ENCODE data around the gene INTU.
A peak's percentile ranks its signal among the peaks of the same experiment; 100 is the strongest.
"Not testable (repeated sequence)": the region's sequence is repeated elsewhere in the genome, so short reads cannot be mapped to it uniquely, and the experiment has no call there.

INTU gene

GRCh38 chr4:127632420-127633403, at the start of gene INTU:
Gene INTU, plus strand, starts transcription at chr4:127632957. Its CDS starts 78 bp downstream, at chr4:127633035.
- DNase-seq (ENCODE audit: low spot score) (no peak), FAIRE-seq (no peak)

- DNase-seq (ENCODE audit: low spot score), result not testable (repeated sequence)
Measured at GRCh38 chr4:127586496-127586895, 46.3 kb upstream of the INTU start.

GRCh38 chr4:127586922-127587571, 45.7 kb upstream of the INTU start:
- FAIRE-seq (no peak), DNase-seq (ENCODE audit: low spot score) (peak; percentile 32)

More at GRCh38 chr4:127586496-127586895, 46.3 kb upstream of the INTU start:
- not testable (repeated sequence) for FAIRE-seq

- not testable (repeated sequence) for FAIRE-seq
Measured at GRCh38 chr4:127589153-127589552, 43.6 kb upstream of the INTU start.

GRCh38 chr4:127598656-127599055, 34.1 kb upstream of the INTU start:
- DNase-seq (ENCODE audit: low spot score) (no peak), FAIRE-seq (no peak)

More at GRCh38 chr4:127589153-127589552, 43.6 kb upstream of the INTU start:
- not testable (repeated sequence) for DNase-seq (ENCODE audit: low spot score)

- FAIRE-seq, result no peak
- DNase-seq (ENCODE audit: low spot score), result no peak
Measured at GRCh38 chr4:127601029-127601428, 31.7 kb upstream of the INTU start.

- DNase-seq (ENCODE audit: low spot score), result no peak
- FAIRE-seq, result no peak
Measured at GRCh38 chr4:127604949-127605709, 27.6 kb upstream of the INTU start.

GRCh38 chr4:127606823-127607222, 25.9 kb upstream of the INTU start:
- FAIRE-seq (no peak), DNase-seq (ENCODE audit: low spot score) (no peak)

GRCh38 chr4:127609484-127609883, 23.3 kb upstream of the INTU start:
- DNase-seq (ENCODE audit: low spot score), result no peak
- no peak for FAIRE-seq

- no peak for FAIRE-seq
- no peak for DNase-seq (ENCODE audit: low spot score)
Measured at GRCh38 chr4:127610488-127610887, 22.3 kb upstream of the INTU start.

- no peak for FAIRE-seq
- no peak for DNase-seq (ENCODE audit: low spot score)
Measured at GRCh38 chr4:127616898-127617297, 15.9 kb upstream of the INTU start.

- FAIRE-seq (no peak), DNase-seq (ENCODE audit: low spot score) (no peak)
Measured at GRCh38 chr4:127618427-127618826, 14.3 kb upstream of the INTU start.

GRCh38 chr4:127622621-127622920, 10.2 kb upstream of the INTU start:
- DNase-seq (ENCODE audit: low spot score) (no peak), FAIRE-seq (no peak)

- peak; percentile 73 for DNase-seq (ENCODE audit: low spot score)
- FAIRE-seq, result no peak
Measured at GRCh38 chr4:127622921-127623796, 9.6 kb upstream of the INTU start.

- DNase-seq (ENCODE audit: low spot score) (no peak), FAIRE-seq (no peak)
Measured at GRCh38 chr4:127623797-127624083, 9.0 kb upstream of the INTU start.

- DNase-seq (ENCODE audit: low spot score) (no peak), FAIRE-seq (no peak)
Measured at GRCh38 chr4:127624173-127624572, 8.6 kb upstream of the INTU start.

GRCh38 chr4:127629371-127629770, 3.4 kb upstream of the INTU start:
- no peak for DNase-seq (ENCODE audit: low spot score)
- FAIRE-seq, result no peak

- no peak for DNase-seq (ENCODE audit: low spot score)
- no peak for FAIRE-seq
Measured at GRCh38 chr4:127630152-127630551, 2.6 kb upstream of the INTU start.

- FAIRE-seq (no peak), DNase-seq (ENCODE audit: low spot score) (peak; percentile 4)
Measured at GRCh38 chr4:127631420-127631819, 1.3 kb upstream of the INTU start.

- FAIRE-seq (no peak), DNase-seq (ENCODE audit: low spot score) (no peak)
Measured at GRCh38 chr4:127634181-127634580, 1.4 kb downstream of the INTU start.

- no peak for DNase-seq (ENCODE audit: low spot score)
- no peak for FAIRE-seq
Measured at GRCh38 chr4:127641524-127641923, 8.8 kb downstream of the INTU start.

All from urothelium cell line (cell line).